Measurements from ENCODE around the gene KAT8.
"Not testable (repeated sequence)": the region's sequence is repeated elsewhere in the genome, so short reads cannot be mapped to it uniquely, and the experiment has no call there.

KAT8 gene

GRCh38 chr16:31149894-31150890, 32.7 kb downstream of the KAT8 start, which contains the start of gene PRSS36:
Gene PRSS36 (minus strand): TSS chr16:31150066. CDS start chr16:31150035, 31 bp downstream.
- H3K9me3 Mint-ChIP-seq = no peaks in the 10 kb centered on the region
- peaks cover 14% of the 10 kb centered on the region for H3K27me3 Mint-ChIP-seq (ENCODE audit: low read depth)

GRCh38 chr16:31150976-31151375, 33.5 kb downstream of the KAT8 start:
- H3K4me3 Mint-ChIP-seq = not testable (repeated sequence)

More at GRCh38 chr16:31149894-31150890, 32.7 kb downstream of the KAT8 start, which contains the start of gene PRSS36:
- Mint-ChIP-seq H3K36me3 (ENCODE audit: low read depth) (no peaks in the 10 kb centered on the region), H3K4me1 (ENCODE audit: low read depth) (no peaks in the 10 kb centered on the region), H3K27ac (no peak within 1 kb of the TSS), H3K4me3 (no peak within 1 kb of the TSS)

GRCh38 chr16:31157136-31157535, 39.7 kb downstream of the KAT8 start:
- H3K4me3 Mint-ChIP-seq = no peak overlapping the region
- peaks cover 1% of the 10 kb centered on the region for H3K4me1 Mint-ChIP-seq (ENCODE audit: low read depth)
- H3K27me3 Mint-ChIP-seq (ENCODE audit: low read depth) = peaks cover 18% of the 10 kb centered on the region
- H3K9me3 Mint-ChIP-seq = no peaks in the 10 kb centered on the region
- H3K36me3 Mint-ChIP-seq (ENCODE audit: low read depth) = no peaks in the 10 kb centered on the region
- H3K27ac Mint-ChIP-seq = no peak overlapping the region

More at GRCh38 chr16:31150976-31151375, 33.5 kb downstream of the KAT8 start:
- H3K36me3 Mint-ChIP-seq (ENCODE audit: low read depth); H3K27ac Mint-ChIP-seq; H3K9me3 Mint-ChIP-seq; H3K4me1 Mint-ChIP-seq (ENCODE audit: low read depth): not testable (repeated sequence)
- peaks cover 14% of the 10 kb centered on the region for H3K27me3 Mint-ChIP-seq (ENCODE audit: low read depth)

GRCh38 chr16:31167315-31167714, 49.9 kb downstream of the KAT8 start:
- no peaks in the 10 kb centered on the region for H3K36me3 Mint-ChIP-seq (ENCODE audit: low read depth)
- no peak overlapping the region for H3K27ac Mint-ChIP-seq
- H3K4me3 Mint-ChIP-seq = no peak overlapping the region
- H3K9me3 Mint-ChIP-seq = no peaks in the 10 kb centered on the region
- no peaks in the 10 kb centered on the region for H3K4me1 Mint-ChIP-seq (ENCODE audit: low read depth)
- no peaks in the 10 kb centered on the region for H3K27me3 Mint-ChIP-seq (ENCODE audit: low read depth)

GRCh38 chr16:31168848-31169247, 51.4 kb downstream of the KAT8 start:
- Mint-ChIP-seq H3K9me3 (no peaks in the 10 kb centered on the region), H3K4me3 (no peak overlapping the region), H3K4me1 (ENCODE audit: low read depth) (no peaks in the 10 kb centered on the region), H3K27me3 (ENCODE audit: low read depth) (no peaks in the 10 kb centered on the region), H3K36me3 (ENCODE audit: low read depth) (no peaks in the 10 kb centered on the region), H3K27ac (no peak overlapping the region)

GRCh38 chr16:31170048-31170447, 52.6 kb downstream of the KAT8 start:
- H3K27ac Mint-ChIP-seq; H3K4me3 Mint-ChIP-seq; H3K4me1 Mint-ChIP-seq (ENCODE audit: low read depth); H3K27me3 Mint-ChIP-seq (ENCODE audit: low read depth); H3K36me3 Mint-ChIP-seq (ENCODE audit: low read depth); H3K9me3 Mint-ChIP-seq: not testable (repeated sequence)

GRCh38 chr16:31177136-31177535, 59.7 kb downstream of the KAT8 start:
- no peaks in the 10 kb centered on the region for H3K27me3 Mint-ChIP-seq (ENCODE audit: low read depth)
- no peaks in the 10 kb centered on the region for H3K9me3 Mint-ChIP-seq
- peak overlapping the region; percentile 38 for H3K4me3 Mint-ChIP-seq
- H3K4me1 Mint-ChIP-seq (ENCODE audit: low read depth) = peaks cover 23% of the 10 kb centered on the region
- peaks cover 17% of the 10 kb centered on the region for H3K36me3 Mint-ChIP-seq (ENCODE audit: low read depth)
- peak overlapping the region; percentile 75 for H3K27ac Mint-ChIP-seq

GRCh38 chr16:31179219-31179746, 61.8 kb downstream of the KAT8 start:
- no peaks in the 10 kb centered on the region for H3K27me3 Mint-ChIP-seq (ENCODE audit: low read depth)
- no peaks in the 10 kb centered on the region for H3K9me3 Mint-ChIP-seq
- H3K4me1 Mint-ChIP-seq (ENCODE audit: low read depth) = peaks cover 41% of the 10 kb centered on the region
- peak overlapping the region; percentile 92 for H3K4me3 Mint-ChIP-seq
- peaks cover 36% of the 10 kb centered on the region for H3K36me3 Mint-ChIP-seq (ENCODE audit: low read depth)
- H3K27ac Mint-ChIP-seq = peak overlapping the region; percentile 98

GRCh38 chr16:31179747-31180459, 62.4 kb downstream of the KAT8 start, which contains the start of gene FUS:
Gene FUS (plus strand): TSS chr16:31180139. CDS start chr16:31180215, 76 bp downstream.
- H3K9me3 Mint-ChIP-seq = no peaks in the 10 kb centered on the region
- peak within 1 kb of the TSS; percentile 92 for H3K4me3 Mint-ChIP-seq
- H3K36me3 Mint-ChIP-seq (ENCODE audit: low read depth) = peaks cover 41% of the 10 kb centered on the region
- peaks cover 45% of the 10 kb centered on the region for H3K4me1 Mint-ChIP-seq (ENCODE audit: low read depth)
- peak within 1 kb of the TSS; percentile 98 for H3K27ac Mint-ChIP-seq
- no peaks in the 10 kb centered on the region for H3K27me3 Mint-ChIP-seq (ENCODE audit: low read depth)
